Measurements from ENCODE around the gene ABI3.

The ABI3 gene

GRCh38 chr17:49225554-49226236, 15.2 kb downstream of the ABI3 start:
- ATAC-seq = no peak

- no peak for ATAC-seq
Observed at GRCh38 chr17:49226771-49227435, 16.4 kb downstream of the ABI3 start.

- ATAC-seq = peak; percentile 42 to 44
Observed at GRCh38 chr17:49227436-49228261, 17.1 kb downstream of the ABI3 start.

- ATAC-seq = no peak
Observed at GRCh38 chr17:49229076-49229804, 18.7 kb downstream of the ABI3 start.

GRCh38 chr17:49229805-49230600, 19.5 kb downstream of the ABI3 start:
- ATAC-seq = no peak

GRCh38 chr17:49230636-49231562, 20.4 kb downstream of the ABI3 start, which contains the start of gene PHOSPHO1:
Gene PHOSPHO1, minus strand, starts transcription at chr17:49230787. Its CDS starts 4,096 bp downstream, at chr17:49226691.
- ATAC-seq = peak; percentile 97

- ATAC-seq = no peak
Observed at GRCh38 chr17:49231563-49231894, 21.0 kb downstream of the ABI3 start.

GRCh38 chr17:49234509-49235080, 24.1 kb downstream of the ABI3 start:
- ATAC-seq = no peak

- ATAC-seq = no peak
Observed at GRCh38 chr17:49235896-49236295, 25.4 kb downstream of the ABI3 start.

GRCh38 chr17:49239963-49240362, 29.5 kb downstream of the ABI3 start:
- ATAC-seq = no peak

- no peak for ATAC-seq
Observed at GRCh38 chr17:49240619-49241018, 30.1 kb downstream of the ABI3 start.

GRCh38 chr17:49241040-49241439, 30.5 kb downstream of the ABI3 start:
- no peak for ATAC-seq

- ATAC-seq = no peak
Observed at GRCh38 chr17:49241692-49242397, 31.3 kb downstream of the ABI3 start.

GRCh38 chr17:49242813-49243212, 32.3 kb downstream of the ABI3 start:
- peak in 1 of 2 donors; percentile 70 for ATAC-seq

GRCh38 chr17:49244839-49245238, 34.3 kb downstream of the ABI3 start:
- ATAC-seq = no peak

- no peak for ATAC-seq
Observed at GRCh38 chr17:49247944-49248343, 37.4 kb downstream of the ABI3 start.

- ATAC-seq = no peak
Observed at GRCh38 chr17:49249292-49249794, 38.8 kb downstream of the ABI3 start.

- ATAC-seq = no peak
Observed at GRCh38 chr17:49249890-49250522, 39.5 kb downstream of the ABI3 start.

GRCh38 chr17:49252148-49252695, 41.7 kb downstream of the ABI3 start:
- no peak for ATAC-seq

Data from activated CD4-positive, CD25-positive, alpha-beta regulatory T cell treated with anti-CD3 and anti-CD28 coated beads, Interleukin-2, amount 50 U/mL, for 24 hours (primary cell).